GM21825 (cell line): Measurements from ENCODE around the gene FGD6.
"Not testable (repeated sequence)": the region's sequence is repeated elsewhere in the genome, so short reads cannot be mapped to it uniquely, and the experiment has no call there.

ENCODE experiments used
- ATAC-seq: cut with Tn5 transposase; IDR thresholded peaks from one replicate; pipeline ENCODE4 v1.9.1; 2021; ENCODE audit warnings: mild to moderate bottlenecking, moderate library complexity; ENCODE audit not compliant: unreplicated experiment

FGD6 gene

DNA sequence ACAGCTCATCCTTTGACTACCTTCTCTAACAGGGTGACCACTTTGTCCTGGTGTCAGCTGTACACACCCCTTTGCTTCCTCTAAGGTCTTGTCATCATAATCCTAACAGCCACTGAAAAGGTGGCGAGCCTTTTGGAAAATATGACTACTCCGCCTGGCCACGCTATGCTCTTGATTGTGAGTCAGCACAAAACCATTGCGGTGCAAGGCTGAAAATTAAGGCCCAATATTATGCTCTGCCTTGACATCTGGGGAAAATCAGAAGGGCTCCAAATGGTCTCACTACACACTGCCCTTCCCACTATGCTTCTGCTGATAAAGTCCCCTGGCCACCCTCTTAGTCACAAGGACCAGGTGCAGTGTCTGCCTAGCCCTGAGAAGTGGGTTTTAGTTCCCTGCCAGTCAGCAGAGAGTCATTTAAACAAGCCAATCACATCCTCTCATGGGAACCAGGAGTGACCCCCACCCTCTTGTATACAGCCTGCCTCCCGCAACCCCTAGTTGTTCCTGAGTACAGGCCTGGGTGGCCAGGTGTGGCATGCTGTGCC, 34.3 kb downstream of the FGD6 start:
- no peak for ATAC-seq

DNA sequence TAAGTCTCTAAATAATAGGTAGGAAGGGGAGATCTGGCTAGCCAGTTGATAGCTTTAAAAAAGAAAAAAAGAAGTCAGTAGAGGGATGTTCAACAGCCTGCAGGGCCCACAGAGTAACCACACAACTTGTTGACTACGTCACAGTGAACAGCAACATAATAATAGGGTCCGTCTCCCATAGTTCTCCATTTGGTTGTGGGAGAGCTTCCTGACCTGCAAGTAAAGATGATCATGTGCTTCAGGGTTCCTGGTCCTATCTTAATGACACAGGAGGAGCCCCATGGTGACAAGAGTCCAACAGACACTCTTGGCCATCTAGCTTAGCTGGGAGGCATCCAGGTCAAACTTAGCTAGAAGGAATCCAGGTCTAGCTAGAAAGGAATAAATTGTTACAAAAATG, 36.2 kb downstream of the FGD6 start:
- ATAC-seq, result no peak

- no peak for ATAC-seq
These were observed 38.3 kb downstream of the FGD6 start for GRCh38 chr12:95179011-95179410.

- ATAC-seq, result no peak
These were observed 39.1 kb downstream of the FGD6 start for GRCh38 chr12:95178136-95178535.

DNA sequence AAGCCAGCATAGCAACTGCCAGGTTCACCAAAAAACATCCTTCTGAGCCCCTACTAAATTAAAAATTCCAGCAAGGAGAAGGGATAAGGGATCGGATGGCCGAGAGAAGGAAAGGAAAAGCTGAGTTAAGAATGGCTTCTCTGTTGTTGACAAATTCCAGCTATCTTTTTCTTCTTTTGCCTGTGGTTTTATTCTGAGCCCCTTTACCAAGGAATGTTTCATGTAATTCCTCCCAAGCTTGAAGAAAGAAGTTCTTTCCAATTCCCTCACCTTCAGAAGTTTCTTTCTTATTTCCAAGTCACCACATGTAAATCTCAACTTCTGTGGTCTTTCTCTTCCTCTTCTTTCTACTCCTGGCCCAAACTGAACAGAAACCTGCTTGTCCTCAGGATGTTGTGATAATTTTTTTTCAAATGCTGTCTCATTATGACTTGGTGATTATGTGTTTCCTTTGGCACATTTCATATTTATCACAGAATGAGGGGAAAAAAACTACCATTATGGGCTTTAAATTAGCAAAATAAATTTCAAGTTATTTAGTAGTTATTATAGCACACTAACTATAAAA, 40.0 kb downstream of the FGD6 start:
- ATAC-seq, result no peak

GRCh38 chr12:95173392-95174251, 43.6 kb downstream of the FGD6 start:
- no peak for ATAC-seq

GRCh38 chr12:95169368-95169767, 47.9 kb downstream of the FGD6 start:
- no peak for ATAC-seq

GRCh38 chr12:95168746-95169145, 48.5 kb downstream of the FGD6 start:
- ATAC-seq, result no peak

- ATAC-seq, result no peak
These were observed 52.6 kb downstream of the FGD6 start for GRCh38 chr12:95164656-95165055.

DNA sequence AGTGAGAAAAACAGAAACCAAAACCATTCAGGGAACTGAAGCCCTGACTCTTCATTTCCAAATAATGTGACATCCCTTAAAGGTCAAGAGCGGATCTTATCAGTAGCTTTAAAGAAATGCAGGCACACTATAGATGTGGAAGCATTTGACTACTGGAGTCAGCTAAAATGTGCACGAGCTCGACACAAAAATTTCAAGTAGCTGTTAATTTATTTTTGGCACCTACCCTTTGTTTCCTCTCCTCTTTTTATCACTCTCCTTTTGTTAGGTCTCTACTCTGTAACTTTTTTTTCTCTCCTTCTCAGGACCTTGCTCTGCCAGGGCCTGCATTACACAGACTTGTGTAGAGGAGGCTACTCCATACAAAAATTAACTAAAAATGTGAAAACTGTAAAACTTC, 58.3 kb downstream of the FGD6 start:
- ATAC-seq, result no peak

DNA sequence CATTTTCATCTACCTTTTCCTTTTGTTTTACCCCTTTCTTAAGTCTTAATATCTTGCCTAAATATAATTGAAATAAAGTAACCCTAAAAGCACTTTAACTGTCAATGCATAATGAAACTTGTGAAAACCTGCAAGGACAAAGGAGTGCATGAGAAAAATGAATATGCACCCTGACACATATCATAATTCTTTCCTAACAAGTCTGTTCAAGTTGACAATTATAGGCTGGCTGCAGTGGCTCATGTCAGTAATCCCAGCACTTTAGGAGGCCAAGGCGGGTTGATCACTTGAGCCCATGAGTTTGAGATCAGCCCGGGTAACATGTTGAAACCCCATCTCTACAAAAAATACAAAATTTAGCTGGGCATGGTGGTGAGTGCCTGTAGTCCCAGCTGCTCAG, 65.4 kb downstream of the FGD6 start:
- ATAC-seq, result no peak

- ATAC-seq, result no peak
These were observed 65.9 kb downstream of the FGD6 start for GRCh38 chr12:95151406-95151805.

DNA sequence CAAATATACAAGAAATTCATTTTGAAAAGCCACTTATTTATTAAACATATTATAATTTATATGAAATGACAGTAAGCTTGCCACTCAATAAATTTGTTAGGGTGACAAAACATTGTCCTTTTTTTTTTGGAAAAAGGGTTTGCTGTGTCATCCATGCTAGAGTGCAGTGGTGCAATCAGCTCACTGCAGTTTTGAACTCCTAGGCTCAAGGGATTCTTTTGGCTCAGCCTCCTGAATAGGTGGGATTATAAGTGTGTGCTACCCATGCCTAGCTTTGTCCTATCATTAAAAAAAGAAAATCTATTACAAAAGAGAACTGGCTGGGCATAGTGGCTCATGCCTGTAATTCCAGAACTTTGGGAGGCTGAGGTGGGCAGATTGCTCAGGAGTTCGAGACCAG, 66.8 kb downstream of the FGD6 start:
- no peak for ATAC-seq

DNA sequence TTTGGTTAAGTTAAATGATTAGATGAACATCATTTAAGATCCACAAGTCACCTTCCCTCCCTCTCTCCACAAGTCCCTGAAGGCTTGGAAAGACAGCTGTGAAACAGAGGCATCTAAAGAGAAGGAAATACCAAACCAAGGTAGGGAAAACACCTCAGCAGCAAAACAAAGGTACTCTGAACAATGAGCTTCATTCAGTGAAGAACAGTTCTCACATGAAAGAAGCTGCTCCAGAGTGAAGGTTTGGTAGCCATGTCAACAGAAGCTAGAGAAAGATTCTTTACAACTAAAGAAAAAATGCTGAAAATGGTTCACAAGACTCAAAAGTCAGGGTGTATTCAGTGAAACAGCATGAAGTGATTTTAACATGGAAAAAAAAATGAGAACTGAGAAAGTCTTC, 69.4 kb downstream of the FGD6 start:
- no peak for ATAC-seq

- ATAC-seq, result no peak
These were observed 70.5 kb downstream of the FGD6 start for GRCh38 chr12:95146769-95147168.

GRCh38 chr12:95143621-95144205, 73.6 kb downstream of the FGD6 start:
- no peak for ATAC-seq

GRCh38 chr12:95142431-95143151, 74.7 kb downstream of the FGD6 start:
- no peak for ATAC-seq

DNA sequence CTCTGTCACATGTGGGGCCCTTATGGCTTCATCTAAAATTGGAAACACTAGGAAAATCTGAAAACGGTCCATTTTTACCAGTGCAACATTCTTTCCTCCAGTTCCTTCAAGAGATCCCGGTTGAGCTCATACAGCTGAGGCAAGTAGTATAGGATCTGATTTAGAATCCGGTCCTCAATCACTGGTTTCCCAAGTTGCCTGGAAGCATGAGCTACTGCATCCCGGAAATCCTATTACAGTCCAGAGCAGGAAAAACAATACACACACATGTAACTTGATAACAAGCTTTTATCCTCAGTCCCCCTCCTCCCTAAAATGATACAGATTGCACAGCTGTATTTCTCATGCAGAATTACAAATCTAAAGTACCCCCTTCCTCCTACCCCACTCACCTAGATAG, 76.0 kb downstream of the FGD6 start:
- no peak for ATAC-seq

- not testable (repeated sequence) for ATAC-seq
These were observed 79.2 kb downstream of the FGD6 start for GRCh38 chr12:95138031-95138430.

GRCh38 chr12:95136598-95136997, 80.7 kb downstream of the FGD6 start:
- ATAC-seq, result no peak

DNA sequence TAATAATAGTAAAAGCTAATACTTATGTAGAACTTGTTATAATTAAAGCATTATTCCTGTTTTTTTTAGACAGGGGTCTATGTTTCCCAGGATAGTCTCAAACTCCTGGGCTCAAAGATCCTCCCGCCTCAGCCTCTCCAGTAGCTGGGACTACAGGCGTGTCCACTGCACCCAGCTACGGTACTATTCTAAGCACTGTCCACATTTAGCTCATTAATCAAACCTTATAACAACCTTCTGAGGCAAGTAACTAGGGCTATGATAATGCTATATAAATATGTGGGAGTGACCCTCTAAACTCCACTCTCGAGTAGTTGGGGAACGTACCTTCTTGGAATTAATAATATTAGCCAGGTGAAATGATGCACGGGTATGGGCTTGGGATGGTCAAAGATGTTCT, 83.2 kb downstream of the FGD6 start:
- ATAC-seq, result no peak
